Fibroblast of pulmonary artery (primary cell): Measurements from ENCODE around the gene BARD1.

Experiments
- DNase-seq: peaks from one replicate; pipeline ENCODE4 v3.0.0-alpha.2; 2010; ENCODE audit warnings: low read depth
- H3K4me3 ChIP-seq: replicated peaks from 2 replicates; pipeline ENCODE4 v1.5.1; 2011; ENCODE audit warnings: low read depth, mild to moderate bottlenecking, control low read depth, low read length, moderate library complexity
- TF ChIP-seq, protein P1 (sequence below): IDR thresholded peaks from 2 replicates; pipeline ENCODE4 v1.5.1; 2011; ENCODE audit warnings: mild to moderate bottlenecking, control low read depth, low read length, inconsistent platforms; ENCODE audit errors: missing control alignments

BARD1 gene

GRCh38 chr2:214679736-214680135, 129.7 kb downstream of the BARD1 start:
- DNase-seq: no peak
- TF ChIP-seq, protein P1, sequence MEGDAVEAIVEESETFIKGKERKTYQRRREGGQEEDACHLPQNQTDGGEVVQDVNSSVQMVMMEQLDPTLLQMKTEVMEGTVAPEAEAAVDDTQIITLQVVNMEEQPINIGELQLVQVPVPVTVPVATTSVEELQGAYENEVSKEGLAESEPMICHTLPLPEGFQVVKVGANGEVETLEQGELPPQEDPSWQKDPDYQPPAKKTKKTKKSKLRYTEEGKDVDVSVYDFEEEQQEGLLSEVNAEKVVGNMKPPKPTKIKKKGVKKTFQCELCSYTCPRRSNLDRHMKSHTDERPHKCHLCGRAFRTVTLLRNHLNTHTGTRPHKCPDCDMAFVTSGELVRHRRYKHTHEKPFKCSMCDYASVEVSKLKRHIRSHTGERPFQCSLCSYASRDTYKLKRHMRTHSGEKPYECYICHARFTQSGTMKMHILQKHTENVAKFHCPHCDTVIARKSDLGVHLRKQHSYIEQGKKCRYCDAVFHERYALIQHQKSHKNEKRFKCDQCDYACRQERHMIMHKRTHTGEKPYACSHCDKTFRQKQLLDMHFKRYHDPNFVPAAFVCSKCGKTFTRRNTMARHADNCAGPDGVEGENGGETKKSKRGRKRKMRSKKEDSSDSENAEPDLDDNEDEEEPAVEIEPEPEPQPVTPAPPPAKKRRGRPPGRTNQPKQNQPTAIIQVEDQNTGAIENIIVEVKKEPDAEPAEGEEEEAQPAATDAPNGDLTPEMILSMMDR: no peak
- H3K4me3 ChIP-seq: no peak overlapping the region

DNA sequence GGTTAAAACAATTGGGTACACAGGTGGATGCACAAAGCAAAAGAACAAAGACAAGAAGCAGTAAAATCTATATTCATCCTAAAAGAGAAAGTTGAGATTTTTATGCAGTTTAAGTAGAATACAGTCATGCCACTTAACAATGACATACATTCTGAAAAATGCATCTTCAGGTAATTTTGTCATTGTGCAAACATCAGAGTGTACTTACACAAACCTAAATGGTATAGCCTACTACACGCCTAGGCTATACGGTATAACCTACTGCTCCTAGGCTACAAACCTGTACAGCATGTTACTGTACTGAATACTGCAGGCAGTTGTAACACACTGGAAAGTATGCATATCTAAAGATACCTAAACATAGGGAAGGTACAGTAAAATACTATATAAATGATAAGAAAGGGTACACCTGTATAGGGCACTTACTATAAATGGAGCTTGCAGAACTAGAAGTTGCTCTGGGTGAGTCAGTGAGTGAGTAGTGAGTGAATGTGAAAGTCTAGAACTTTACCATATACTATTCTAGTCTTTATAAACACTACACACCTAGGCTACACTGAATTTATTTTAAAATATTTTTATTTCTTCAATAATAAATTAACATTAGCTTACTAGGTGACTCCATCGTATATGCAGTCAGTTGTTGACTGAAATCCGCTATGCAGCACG, 132.9 kb downstream of the BARD1 start:
- no peak for DNase-seq
- no peak overlapping the region for H3K4me3 ChIP-seq
- TF ChIP-seq, protein P1: no peak
